Measurements from ENCODE around the gene SPTBN5. TPM values are rescaled to one million over a fixed set of nuclear protein-coding genes. Genes with fewer than 3 reads are reported as not detected.

The SPTBN5 gene
- total RNA-seq, 2 experiments from 2014 or later: 0.03 to 0.17 TPM

- peaks cover 38% of the 10 kb centered on the region for H3K4me1 ChIP-seq (ENCODE audit: insufficient read depth, low read length, poor library complexity, severe bottlenecking)
Observed at GRCh38 chr15:41925086-41925608, 31.3 kb upstream of the SPTBN5 start.

DNA sequence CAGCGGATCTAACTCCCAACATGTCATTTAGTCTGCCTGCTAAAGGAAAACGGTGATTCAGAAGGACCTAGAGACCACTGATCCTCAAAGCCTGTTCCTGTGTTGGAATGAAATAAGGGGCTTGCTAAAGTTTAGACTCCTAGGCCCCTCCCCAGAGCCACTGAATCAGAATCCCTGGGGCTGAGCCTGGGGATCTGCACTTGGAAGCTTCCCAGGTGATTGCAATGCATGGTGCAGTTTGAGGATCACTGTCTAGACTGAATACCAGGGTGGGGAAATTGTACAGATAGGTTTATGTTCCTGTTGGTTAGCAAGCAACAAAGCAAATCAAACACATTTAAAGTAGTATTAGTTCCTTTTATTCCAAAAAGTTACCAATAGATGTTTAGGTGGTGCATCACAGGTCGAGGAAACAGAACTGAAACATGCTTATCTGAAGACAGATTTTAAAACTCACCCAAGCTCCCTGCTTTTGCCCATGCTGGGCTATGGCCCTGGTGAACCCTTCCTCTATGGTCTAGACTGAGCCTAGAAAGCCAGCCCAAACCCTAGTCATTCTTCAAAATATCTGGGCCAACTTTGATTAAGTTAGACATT, 29.6 kb upstream of the SPTBN5 start:
- Histone ChIP-seq H3K9me2 (ENCODE audit: insufficient read depth, low read length) (no peaks in the 10 kb centered on the region), H4K20me1 (ENCODE audit: insufficient read depth, low read length) (no peaks in the 10 kb centered on the region), H2AFZ (ENCODE audit: low read length) (no peak overlapping the region), H3K79me2 (ENCODE audit: insufficient read depth, low read depth, low read length) (no peaks in the 10 kb centered on the region), H3K4me2 (ENCODE audit: low read length) (no peak overlapping the region), H3K4me3 (ENCODE audit: low read depth, low read length, poor library complexity, severe bottlenecking) (no peak overlapping the region), H3K27ac (ENCODE audit: low read depth, low read length, poor library complexity, severe bottlenecking) (no peak overlapping the region), H3K36me3 (ENCODE audit: insufficient read depth, low read length) (peaks cover 16% of the 10 kb centered on the region; the same call in 1 of the 2 replicates), H3K9me3 (ENCODE audit: low read length) (no peaks in the 10 kb centered on the region), H3K4me1 (ENCODE audit: insufficient read depth, low read length, poor library complexity, severe bottlenecking) (peaks cover 30% of the 10 kb centered on the region)
- ChIA-PET CTCF (ENCODE audit: unreplicated experiment) (no interaction called here), POLR2A (no interaction called here)
- DNase-seq (ENCODE audit: low spot score): no peak
- intact Hi-C loops (cut with micrococcal nuclease; ENCODE audit: unreplicated experiment): no loop called here
- no TSS peak for BruUV-seq (replicated peaks)
- no peak for TF ChIP-seq EZH2phosphoT487 (IDR thresholded peaks at IDR 0.05; ENCODE audit: borderline replicate concordance, low read depth, low read length)
- TF ChIP-seq, protein P1, sequence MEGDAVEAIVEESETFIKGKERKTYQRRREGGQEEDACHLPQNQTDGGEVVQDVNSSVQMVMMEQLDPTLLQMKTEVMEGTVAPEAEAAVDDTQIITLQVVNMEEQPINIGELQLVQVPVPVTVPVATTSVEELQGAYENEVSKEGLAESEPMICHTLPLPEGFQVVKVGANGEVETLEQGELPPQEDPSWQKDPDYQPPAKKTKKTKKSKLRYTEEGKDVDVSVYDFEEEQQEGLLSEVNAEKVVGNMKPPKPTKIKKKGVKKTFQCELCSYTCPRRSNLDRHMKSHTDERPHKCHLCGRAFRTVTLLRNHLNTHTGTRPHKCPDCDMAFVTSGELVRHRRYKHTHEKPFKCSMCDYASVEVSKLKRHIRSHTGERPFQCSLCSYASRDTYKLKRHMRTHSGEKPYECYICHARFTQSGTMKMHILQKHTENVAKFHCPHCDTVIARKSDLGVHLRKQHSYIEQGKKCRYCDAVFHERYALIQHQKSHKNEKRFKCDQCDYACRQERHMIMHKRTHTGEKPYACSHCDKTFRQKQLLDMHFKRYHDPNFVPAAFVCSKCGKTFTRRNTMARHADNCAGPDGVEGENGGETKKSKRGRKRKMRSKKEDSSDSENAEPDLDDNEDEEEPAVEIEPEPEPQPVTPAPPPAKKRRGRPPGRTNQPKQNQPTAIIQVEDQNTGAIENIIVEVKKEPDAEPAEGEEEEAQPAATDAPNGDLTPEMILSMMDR (conservative IDR thresholded peaks at IDR 0.05; ENCODE audit: low read length): no peak

More at GRCh38 chr15:41925086-41925608, 31.3 kb upstream of the SPTBN5 start:
- H3K9me2 ChIP-seq (ENCODE audit: insufficient read depth, low read length): no peaks in the 10 kb centered on the region
- no peak overlapping the region for H3K4me2 ChIP-seq (ENCODE audit: low read length)
- H3K27ac ChIP-seq (ENCODE audit: low read depth, low read length, poor library complexity, severe bottlenecking): no peak overlapping the region
- no peaks in the 10 kb centered on the region for H3K79me2 ChIP-seq (ENCODE audit: insufficient read depth, low read depth, low read length)
- no peak overlapping the region for H3K4me3 ChIP-seq (ENCODE audit: low read depth, low read length, poor library complexity, severe bottlenecking)
- no peaks in the 10 kb centered on the region for H3K9me3 ChIP-seq (ENCODE audit: low read length)
- peaks cover 11% of the 10 kb centered on the region; the same call in 1 of the 2 replicates for H3K36me3 ChIP-seq (ENCODE audit: insufficient read depth, low read length)
- TF ChIP-seq, protein P1 (conservative IDR thresholded peaks at IDR 0.05; ENCODE audit: low read length): no peak
- TF ChIP-seq EZH2phosphoT487 (IDR thresholded peaks at IDR 0.05; ENCODE audit: borderline replicate concordance, low read depth, low read length): no peak
- no TSS peak for BruUV-seq (replicated peaks)
- intact Hi-C loops (cut with micrococcal nuclease; ENCODE audit: unreplicated experiment): loop anchor here (5.0 kb wide), 1 partner anchor 47 kb away; the partner anchor contains the start of gene EHD4
- POLR2A ChIA-PET: no interaction called here
- DNase-seq (ENCODE audit: low spot score): no peak
- CTCF ChIA-PET (ENCODE audit: unreplicated experiment): no interaction called here
- no peaks in the 10 kb centered on the region for H4K20me1 ChIP-seq (ENCODE audit: insufficient read depth, low read length)
- H2AFZ ChIP-seq (ENCODE audit: low read length): no peak overlapping the region

GRCh38 chr15:41922353-41922752, 28.5 kb upstream of the SPTBN5 start:
- ChIA-PET CTCF (ENCODE audit: unreplicated experiment) (no interaction called here), POLR2A (no interaction called here)
- no peak overlapping the region for H3K4me3 ChIP-seq (ENCODE audit: low read depth, low read length, poor library complexity, severe bottlenecking)
- peaks cover 23% of the 10 kb centered on the region; the same call in 1 of the 2 replicates for H3K36me3 ChIP-seq (ENCODE audit: insufficient read depth, low read length)
- BruUV-seq (replicated peaks): no TSS peak
- no peaks in the 10 kb centered on the region for H3K9me2 ChIP-seq (ENCODE audit: insufficient read depth, low read length)
- H4K20me1 ChIP-seq (ENCODE audit: insufficient read depth, low read length): no peaks in the 10 kb centered on the region
- no peaks in the 10 kb centered on the region for H3K79me2 ChIP-seq (ENCODE audit: insufficient read depth, low read depth, low read length)
- no peak overlapping the region for H3K27ac ChIP-seq (ENCODE audit: low read depth, low read length, poor library complexity, severe bottlenecking)
- DNase-seq (ENCODE audit: low spot score): no peak
- TF ChIP-seq, protein P1 (conservative IDR thresholded peaks at IDR 0.05; ENCODE audit: low read length): no peak
- no peak for TF ChIP-seq EZH2phosphoT487 (IDR thresholded peaks at IDR 0.05; ENCODE audit: borderline replicate concordance, low read depth, low read length)
- no peak overlapping the region for H3K4me2 ChIP-seq (ENCODE audit: low read length)
- intact Hi-C loops (cut with micrococcal nuclease; ENCODE audit: unreplicated experiment): no loop called here
- H3K9me3 ChIP-seq (ENCODE audit: low read length): no peaks in the 10 kb centered on the region
- peaks cover 18% of the 10 kb centered on the region for H3K4me1 ChIP-seq (ENCODE audit: insufficient read depth, low read length, poor library complexity, severe bottlenecking)
- no peak overlapping the region for H2AFZ ChIP-seq (ENCODE audit: low read length)
